HT-29 (cell line): ENCODE data around the gene ZIK1. TPM values are rescaled to one million over a fixed set of nuclear protein-coding genes. Genes with fewer than 3 reads are reported as not detected.

ENCODE experiments used
- DNase-seq: peaks from one replicate; pipeline ENCODE4 v3.0.0-alpha.2; 2015; ENCODE audit warnings: low spot score
- total RNA-seq: library from RNA; depleted of rRNA; stranded (reverse); fragments of >200 nt; shearing (Covaris generic); gene quantifications from 2 replicates; pipeline ENCODE4 v1.2.3, GENCODE V29; 2014; rRNA removed

Gene ZIK1
- total RNA-seq, 1 experiment from 2014 or later: 0.23 TPM

DNA sequence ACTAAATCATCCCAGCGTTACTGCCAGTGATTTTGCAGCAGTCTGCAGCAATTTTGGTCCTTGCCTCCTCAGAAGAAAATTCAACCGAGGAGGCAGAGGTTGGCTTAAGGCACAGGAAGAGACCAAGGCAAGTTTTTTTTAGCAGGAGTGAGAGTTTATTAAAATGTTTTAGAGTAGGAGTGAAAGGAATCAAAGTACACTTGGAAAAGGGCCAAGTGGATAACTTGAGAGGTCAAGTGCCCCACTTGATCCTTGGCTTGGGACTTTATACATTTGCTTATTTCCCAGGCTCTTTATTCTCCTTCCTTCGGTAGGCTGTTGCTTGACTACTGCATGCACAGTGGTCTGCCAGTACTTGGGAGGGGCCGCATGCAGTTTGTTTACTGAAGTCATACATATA, 27.2 kb downstream of the ZIK1 start:
- no peak for DNase-seq

DNA sequence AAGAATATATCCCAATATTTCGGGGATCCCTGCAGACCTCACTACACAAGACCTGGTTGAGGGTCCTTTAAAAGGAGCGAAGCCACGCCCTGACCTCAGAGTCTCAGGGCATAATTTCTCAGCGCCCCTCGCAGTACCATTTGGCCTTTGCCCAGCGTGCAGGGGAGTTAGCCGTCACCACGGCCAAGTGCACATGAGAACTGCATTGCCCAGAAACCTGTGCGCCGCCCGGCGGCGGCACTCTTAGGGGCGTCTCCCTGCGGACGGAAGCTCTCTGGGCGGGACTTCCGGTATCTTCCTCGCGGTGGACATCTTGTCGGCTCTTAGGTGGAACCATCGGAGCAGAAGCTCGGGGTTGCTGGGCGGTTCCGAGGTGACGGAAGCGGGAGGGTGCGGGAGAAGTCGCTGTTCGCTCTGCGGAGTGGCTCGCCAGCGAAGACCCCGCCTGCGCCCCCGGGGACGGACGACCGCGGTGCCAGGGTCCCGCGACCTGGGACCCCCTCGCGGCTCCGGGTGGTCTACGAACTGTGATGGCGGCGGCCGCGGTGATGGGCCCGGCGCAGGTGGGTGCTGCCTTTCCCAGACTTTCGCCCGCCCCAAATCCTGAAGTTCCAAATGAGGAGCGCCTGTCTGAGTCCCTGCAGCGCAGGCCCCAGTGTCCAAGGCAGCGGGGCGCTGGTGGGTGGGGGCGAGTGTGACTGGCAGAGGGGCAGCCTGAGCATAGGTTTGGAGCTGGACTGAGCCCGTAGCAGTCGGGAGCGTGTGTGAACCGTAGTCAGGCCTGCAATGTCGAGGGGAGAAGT, 30.2 kb downstream of the ZIK1 start, which contains the start of gene ZNF134:
ZNF134 (plus strand) TSS at position 302 of the 803 bp plus-strand sequence. CDS start 5,227 bp downstream, outside the sequence.
- no peak for DNase-seq

DNA sequence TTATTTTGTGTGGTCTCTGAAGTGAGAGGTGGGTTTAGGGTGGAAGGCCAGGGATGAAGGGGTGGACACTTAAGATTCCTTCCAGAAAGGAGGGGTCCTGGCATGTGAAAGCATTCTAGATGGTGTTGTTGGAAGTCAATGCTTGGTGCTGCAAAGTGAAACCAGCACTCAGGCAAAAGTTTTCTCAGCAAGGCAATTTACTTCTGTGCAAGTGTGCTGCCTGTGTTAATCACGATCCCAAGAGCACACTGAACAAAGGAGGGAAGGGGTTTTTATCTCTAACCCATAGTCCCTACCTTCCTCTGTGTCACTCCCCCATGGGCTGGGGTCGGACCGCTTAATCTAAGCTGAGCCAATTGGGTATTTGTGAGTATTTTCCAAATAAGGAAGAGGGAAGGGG, 31.4 kb downstream of the ZIK1 start:
- no peak for DNase-seq

DNA sequence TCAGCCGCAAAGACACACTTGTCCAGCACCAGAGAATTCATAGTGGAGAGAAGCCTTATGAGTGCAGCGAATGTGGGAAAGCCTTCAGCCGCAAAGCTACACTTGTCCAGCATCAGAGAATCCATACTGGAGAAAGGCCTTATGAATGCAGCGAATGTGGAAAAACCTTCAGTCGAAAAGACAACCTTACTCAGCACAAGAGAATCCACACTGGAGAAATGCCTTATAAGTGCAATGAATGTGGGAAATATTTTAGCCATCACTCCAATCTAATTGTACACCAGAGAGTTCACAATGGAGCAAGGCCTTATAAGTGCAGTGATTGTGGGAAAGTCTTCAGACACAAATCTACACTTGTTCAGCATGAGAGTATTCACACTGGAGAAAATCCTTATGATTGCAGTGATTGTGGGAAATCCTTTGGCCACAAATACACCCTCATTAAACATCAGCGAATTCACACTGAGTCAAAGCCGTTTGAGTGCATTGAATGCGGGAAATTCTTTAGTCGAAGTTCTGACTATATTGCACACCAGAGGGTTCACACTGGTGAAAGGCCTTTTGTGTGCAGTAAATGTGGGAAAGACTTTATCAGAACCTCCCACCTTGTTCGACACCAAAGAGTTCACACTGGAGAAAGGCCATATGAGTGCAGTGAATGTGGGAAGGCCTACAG, 36.9 kb downstream of the ZIK1 start:
- no peak for DNase-seq

DNA sequence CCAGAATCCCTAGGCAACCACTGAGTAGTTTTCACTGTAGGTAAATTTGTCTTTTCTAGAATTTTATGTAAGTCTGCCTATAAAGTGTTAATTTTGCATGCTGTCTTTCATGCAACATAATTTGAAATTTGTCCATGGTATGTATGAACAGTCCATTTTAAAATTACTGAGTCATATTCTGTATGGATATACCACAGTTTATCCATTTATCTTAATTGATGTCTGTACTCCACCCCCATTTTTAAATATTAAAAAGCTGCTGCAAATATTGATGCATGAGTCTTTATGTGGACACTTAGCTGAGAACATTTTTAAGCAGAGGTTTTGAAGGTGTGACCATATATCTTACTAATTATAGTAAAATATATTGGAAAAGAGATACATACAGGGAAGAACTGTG, 39.1 kb downstream of the ZIK1 start:
- no peak for DNase-seq

DNA sequence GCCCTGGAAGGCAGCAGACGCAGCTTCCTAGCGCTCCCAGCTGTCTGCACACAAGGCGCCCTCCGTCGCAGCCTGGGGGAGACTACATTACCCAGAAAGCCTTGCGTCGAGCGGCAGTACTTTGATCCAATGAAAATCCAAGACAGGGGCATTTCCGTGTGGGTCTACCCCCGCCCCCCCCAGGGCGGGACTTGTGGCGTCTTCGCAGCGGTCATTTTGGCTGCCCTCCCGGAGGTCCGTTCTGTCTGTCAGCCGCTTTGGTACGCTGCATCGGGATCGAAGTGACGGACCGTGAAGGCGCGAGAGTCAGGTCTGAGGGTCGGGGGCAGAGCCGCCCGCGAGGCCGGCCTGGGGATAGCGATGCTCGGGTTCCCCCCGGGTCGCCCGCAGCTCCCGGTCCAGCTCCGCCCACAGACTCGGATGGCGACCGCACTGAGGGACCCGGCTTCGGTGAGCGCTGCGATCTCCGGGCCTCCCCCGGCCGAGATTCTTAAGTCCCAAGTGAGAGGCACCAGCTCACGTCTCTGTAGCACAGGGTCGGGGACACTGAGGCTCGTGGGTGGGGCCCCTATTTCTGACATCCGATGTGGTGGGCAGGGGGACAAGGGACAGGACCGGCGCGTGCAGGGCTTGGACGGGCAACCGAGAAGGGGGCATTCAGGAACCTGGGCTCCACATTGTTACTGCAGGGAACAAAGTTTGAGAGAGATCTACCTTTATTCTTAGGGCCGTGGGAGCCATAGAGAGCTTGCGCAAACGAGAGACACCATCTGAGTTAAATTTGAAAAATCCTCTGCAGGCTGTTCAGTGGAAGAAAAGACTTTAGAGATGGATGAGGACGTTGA, 49.3 kb downstream of the ZIK1 start, which contains the start of gene ZNF211:
ZNF211 (plus strand) TSS at position 182 of the 845 bp plus-strand sequence; CDS start at position 361, 179 bp downstream.
- peak; percentile 98 for DNase-seq

DNA sequence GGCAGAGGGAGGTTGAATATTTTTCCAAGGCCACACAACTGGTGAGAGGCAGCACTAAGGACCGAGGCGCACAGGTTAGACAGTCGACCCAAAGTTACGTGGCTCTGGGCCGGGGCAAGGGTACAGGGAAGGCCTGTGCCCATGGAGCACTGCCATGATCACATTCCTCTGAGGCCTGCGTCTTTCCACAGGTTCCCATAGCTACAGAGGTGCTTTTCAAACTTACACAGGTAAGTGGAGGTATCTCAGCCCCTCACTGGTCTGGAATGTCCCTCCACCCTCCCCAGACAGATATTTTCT, 49.8 kb downstream of the ZIK1 start:
- DNase-seq: no peak

DNA sequence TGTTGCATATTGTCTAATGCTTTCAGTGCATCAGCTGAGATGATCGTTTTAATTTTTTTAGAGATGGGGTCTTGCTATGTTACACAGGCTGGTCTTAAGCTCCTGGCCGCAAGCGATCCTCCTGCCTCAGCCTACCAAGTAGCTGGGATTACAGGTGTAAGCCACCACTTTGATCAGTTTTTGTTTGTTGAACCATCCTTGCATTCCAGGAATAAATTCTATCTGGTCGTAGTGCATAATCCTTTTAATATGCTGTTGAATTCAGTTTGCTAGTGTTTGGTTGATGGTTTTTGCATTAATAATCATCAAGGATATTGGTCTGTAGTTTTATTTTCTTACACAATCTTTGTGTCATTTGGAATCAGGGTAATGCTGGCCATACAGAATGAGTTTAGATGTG, 53.4 kb downstream of the ZIK1 start:
- DNase-seq: no peak

DNA sequence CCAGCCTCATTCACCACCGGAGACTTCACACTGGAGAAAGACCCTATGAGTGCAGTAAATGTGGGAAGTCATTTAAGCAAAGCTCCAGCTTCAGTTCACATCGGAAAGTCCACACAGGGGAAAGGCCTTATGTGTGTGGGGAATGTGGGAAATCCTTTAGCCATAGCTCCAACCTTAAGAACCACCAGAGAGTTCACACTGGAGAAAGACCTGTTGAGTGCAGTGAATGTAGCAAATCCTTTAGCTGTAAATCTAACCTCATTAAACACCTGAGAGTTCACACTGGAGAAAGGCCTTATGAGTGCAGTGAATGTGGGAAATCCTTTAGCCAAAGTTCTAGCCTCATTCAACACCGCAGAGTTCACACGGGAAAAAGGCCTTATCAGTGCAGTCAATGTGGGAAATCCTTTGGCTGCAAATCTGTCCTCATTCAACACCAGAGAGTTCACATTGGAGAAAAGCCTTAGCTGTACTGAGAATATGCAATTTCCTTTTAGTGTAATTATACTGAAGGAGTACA, 57.8 kb downstream of the ZIK1 start:
- DNase-seq: no peak

DNA sequence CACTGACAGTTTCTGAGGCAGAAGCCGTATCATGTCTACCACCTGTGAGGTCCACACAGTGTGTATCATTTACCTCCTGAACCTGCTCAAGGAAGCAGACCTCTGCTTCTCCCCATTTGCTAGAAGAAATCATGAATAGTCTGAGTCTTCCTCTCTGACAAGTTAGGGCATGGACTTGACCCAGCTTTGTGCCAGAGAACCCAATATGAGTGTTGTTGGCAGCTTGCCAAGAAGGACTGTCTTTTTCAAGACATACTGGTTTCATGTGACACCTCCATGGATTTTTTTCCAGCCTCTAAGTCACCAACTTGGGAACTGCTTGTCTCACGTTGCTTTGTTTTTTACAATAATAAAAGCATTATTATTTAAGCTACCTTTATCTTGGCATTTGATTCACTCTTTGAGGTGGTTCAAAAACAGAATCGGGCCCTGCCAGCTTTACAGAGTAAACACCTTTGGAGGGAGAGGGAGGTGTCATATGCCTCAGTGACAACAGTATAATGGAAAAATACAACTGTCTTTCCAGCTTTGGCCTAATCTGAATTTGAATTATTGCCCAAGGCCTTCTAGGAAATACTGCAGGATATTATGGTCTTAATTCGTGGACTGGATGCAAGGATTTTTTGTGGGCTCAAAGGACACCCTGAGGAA, 58.6 kb downstream of the ZIK1 start:
- no peak for DNase-seq

Other genes with a start within 250 kb of the ZIK1 start
- gene ZNF304, start 232.9 kb upstream of the ZIK1 start, total RNA-seq: not detected in 2 replicates
- 8.0 and 13.8 TPM in 2 replicates for gene TRAPPC2B, start 220.6 kb upstream of the ZIK1 start, total RNA-seq
- gene ZNF547, start 220.6 kb upstream of the ZIK1 start, total RNA-seq: 1.0 and 3.2 TPM in 2 replicates
- gene ZNF548, start 194.3 kb upstream of the ZIK1 start, total RNA-seq: 10.2 and 12.2 TPM in 2 replicates
- gene ZNF17, start 173.0 kb upstream of the ZIK1 start, total RNA-seq: 4.7 and 7.2 TPM in 2 replicates
- gene ZNF749, start 148.8 kb upstream of the ZIK1 start, total RNA-seq: 22.9 and 27.6 TPM in 2 replicates
- gene VN1R1, start 127.0 kb upstream of the ZIK1 start, total RNA-seq: 0.08 TPM in 1 of 2 replicates, not detected in the other
- 0.28 and 0.31 TPM in 2 replicates for gene ZNF772, start 106.6 kb upstream of the ZIK1 start, total RNA-seq
- 8.1 and 19.3 TPM in 2 replicates for gene ZNF419, start 96.4 kb upstream of the ZIK1 start, total RNA-seq
- 5.3 and 5.5 TPM in 2 replicates for gene ZNF773, start 84.2 kb upstream of the ZIK1 start, total RNA-seq
- not detected in 2 replicates for gene ZNF549, start 56.8 kb upstream of the ZIK1 start, total RNA-seq
- 1.1 and 6.1 TPM in 2 replicates for gene ZNF550, start 24.3 kb upstream of the ZIK1 start, total RNA-seq
- 2.5 and 3.1 TPM in 2 replicates for gene ZNF416, start 5.2 kb upstream of the ZIK1 start, total RNA-seq
- gene ZNF530, start 15.7 kb downstream of the ZIK1 start, total RNA-seq: 2.7 and 5.7 TPM in 2 replicates
- gene ZNF134, start 30.1 kb downstream of the ZIK1 start, total RNA-seq: not detected in 2 replicates
- 2.7 and 8.1 TPM in 2 replicates for gene ZNF211, start 49.0 kb downstream of the ZIK1 start, total RNA-seq
- not detected in 2 replicates for gene ZSCAN4, start 84.8 kb downstream of the ZIK1 start, total RNA-seq
- 25.5 and 26.5 TPM in 2 replicates for gene ZNF551, start 97.8 kb downstream of the ZIK1 start, total RNA-seq
- 0.05 TPM in 1 of 2 replicates, not detected in the other for gene ZNF154, start 125.1 kb downstream of the ZIK1 start, total RNA-seq
- not detected in 2 replicates for gene ZNF671, start 143.5 kb downstream of the ZIK1 start, total RNA-seq
- gene ZNF776, start 162.7 kb downstream of the ZIK1 start, total RNA-seq: 11.4 and 14.6 TPM in 2 replicates
- gene ZNF586, start 185.5 kb downstream of the ZIK1 start, total RNA-seq: 18.3 and 18.5 TPM in 2 replicates
- gene ZNF552, start 230.8 kb downstream of the ZIK1 start, total RNA-seq: 17.3 and 22.3 TPM in 2 replicates
- gene ZNF587B, start 246.2 kb downstream of the ZIK1 start, total RNA-seq: 32.1 and 40.0 TPM in 2 replicates